GM12892 (cell line): ENCODE results near the gene POTEJ.
"Not testable (repeated sequence)": the region's sequence is repeated elsewhere in the genome, so short reads cannot be mapped to it uniquely, and the experiment has no call there.

ENCODE experiments used
- POLR2A ChIP-seq: IDR thresholded peaks from 2 replicates; pipeline ENCODE4 v1.6.1; 2011; ENCODE audit warnings: low read depth, low read length, control low read depth
- POLR2AphosphoS5 ChIP-seq: IDR thresholded peaks from 2 replicates; pipeline ENCODE4 v1.6.1; 2011; ENCODE audit warnings: low read depth, low read length, control low read depth

DNA sequence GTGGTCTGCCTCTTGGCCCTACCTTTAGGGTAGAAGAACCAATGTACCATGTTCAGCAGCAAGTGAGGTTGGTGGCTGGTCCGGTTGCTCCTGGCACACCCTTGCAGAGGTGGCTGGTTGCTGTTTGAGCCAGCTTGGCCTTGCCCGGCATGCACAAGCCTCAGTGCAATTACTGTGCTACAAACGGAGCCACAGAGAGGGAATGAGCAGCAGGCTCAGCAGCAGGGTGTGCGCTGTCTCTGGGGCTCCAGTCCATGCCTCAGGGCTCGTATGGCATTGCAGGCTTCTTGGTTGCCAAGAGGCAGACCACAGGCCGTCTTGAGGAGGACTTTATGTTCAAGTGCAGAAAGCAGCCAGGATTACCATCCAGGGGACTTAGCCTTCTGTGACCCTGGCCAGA, 53.3 kb downstream of the POTEJ start:
- TF ChIP-seq POLR2A, POLR2AphosphoS5: not testable (repeated sequence)
